ENCODE results near the gene BAX.

The BAX gene

GRCh38 chr19:48966541-48967345, 12.1 kb downstream of the BAX start:
- no peak for DNase-seq
- Mint-ChIP-seq H3K36me3 (ENCODE audit: low read depth) (peaks cover 48% of the 10 kb centered on the region), H3K27me3 (ENCODE audit: low read depth, poor library complexity) (peaks cover 7% of the 10 kb centered on the region), H3K4me1 (peaks cover 69% of the 10 kb centered on the region), H3K27ac (peak overlapping the region; percentile 77), H3K9me3 (no peaks in the 10 kb centered on the region), H3K4me3 (peak overlapping the region; percentile 99)
- no peak for TF ChIP-seq CTCF (IDR thresholded peaks at IDR 0.05)

GRCh38 chr19:48967346-48968178, 12.9 kb downstream of the BAX start:
- Mint-ChIP-seq H3K27me3 (ENCODE audit: low read depth, poor library complexity) (peaks cover 7% of the 10 kb centered on the region), H3K4me3 (peak overlapping the region; percentile 99), H3K36me3 (ENCODE audit: low read depth) (peaks cover 48% of the 10 kb centered on the region), H3K9me3 (no peaks in the 10 kb centered on the region), H3K4me1 (peaks cover 61% of the 10 kb centered on the region), H3K27ac (peak overlapping the region; percentile 78)
- no peak for DNase-seq
- TF ChIP-seq CTCF (IDR thresholded peaks at IDR 0.05), result no peak

- no peak overlapping the region for H3K4me3 Mint-ChIP-seq
- no peak for DNase-seq
- peak overlapping the region; percentile 58 for H3K27ac Mint-ChIP-seq
- peaks cover 55% of the 10 kb centered on the region for H3K4me1 Mint-ChIP-seq
- peaks cover 53% of the 10 kb centered on the region for H3K36me3 Mint-ChIP-seq (ENCODE audit: low read depth)
- peaks cover 5% of the 10 kb centered on the region for H3K27me3 Mint-ChIP-seq (ENCODE audit: low read depth, poor library complexity)
- no peak for TF ChIP-seq CTCF (IDR thresholded peaks at IDR 0.05)
- no peaks in the 10 kb centered on the region for H3K9me3 Mint-ChIP-seq
These were observed 13.5 kb downstream of the BAX start for GRCh38 chr19:48968179-48968661.

DNA sequence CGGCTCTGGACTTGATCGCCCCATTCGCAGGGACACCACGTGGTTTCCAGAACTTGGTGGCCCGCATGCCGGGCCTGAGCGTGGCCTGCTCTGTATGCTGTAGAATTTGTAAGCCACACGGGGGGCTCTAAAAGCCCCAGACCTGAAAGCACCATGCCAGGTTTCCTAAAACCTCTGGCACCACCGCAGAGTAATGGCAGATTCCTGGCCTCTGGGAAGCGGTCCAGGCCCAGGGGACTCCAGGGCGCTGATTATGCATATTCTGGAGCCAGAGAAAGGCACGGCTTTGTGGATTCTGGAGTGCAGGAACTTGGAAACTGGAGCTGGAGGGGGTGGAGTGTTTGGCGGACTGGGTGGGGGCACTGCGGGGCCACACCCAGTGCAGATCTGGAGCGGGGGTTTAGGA, 14.1 kb downstream of the BAX start:
- peaks cover 54% of the 10 kb centered on the region for H3K36me3 Mint-ChIP-seq (ENCODE audit: low read depth)
- peaks cover 2% of the 10 kb centered on the region for H3K27me3 Mint-ChIP-seq (ENCODE audit: low read depth, poor library complexity)
- no peaks in the 10 kb centered on the region for H3K9me3 Mint-ChIP-seq
- peaks cover 49% of the 10 kb centered on the region for H3K4me1 Mint-ChIP-seq
- no peak overlapping the region for H3K4me3 Mint-ChIP-seq
- DNase-seq, result no peak
- TF ChIP-seq CTCF (IDR thresholded peaks at IDR 0.05), result no peak
- H3K27ac Mint-ChIP-seq, result no peak overlapping the region

- Mint-ChIP-seq H3K4me1 (peaks cover 42% of the 10 kb centered on the region), H3K9me3 (no peaks in the 10 kb centered on the region), H3K36me3 (ENCODE audit: low read depth) (peaks cover 54% of the 10 kb centered on the region), H3K4me3 (no peak overlapping the region), H3K27ac (no peak overlapping the region), H3K27me3 (ENCODE audit: low read depth, poor library complexity) (peaks cover 2% of the 10 kb centered on the region)
- TF ChIP-seq CTCF (IDR thresholded peaks at IDR 0.05), result no peak
- DNase-seq, result no peak
These were observed 14.8 kb downstream of the BAX start for GRCh38 chr19:48969276-48970138.

All from nephron progenitor cell (in vitro differentiated cells).